DND-41 (cell line): Measurements from ENCODE around the gene CTNNA3.

Experiments
- EZH2 ChIP-seq: IDR thresholded peaks from 3 replicates; pipeline ENCODE4 v1.6.1; 2012; ENCODE audit warnings: borderline replicate concordance, low read depth, mild to moderate bottlenecking, moderate library complexity, low read length, inconsistent platforms; ENCODE audit not compliant: severe bottlenecking
- TF ChIP-seq, protein P1 (sequence below): IDR thresholded peaks from 2 replicates; pipeline ENCODE4 v1.5.1; 2012; ENCODE audit warnings: borderline replicate concordance, low read length, moderate library complexity, mild to moderate bottlenecking; ENCODE audit not compliant: poor library complexity, severe bottlenecking; ENCODE audit errors: extremely low read depth

DNA sequence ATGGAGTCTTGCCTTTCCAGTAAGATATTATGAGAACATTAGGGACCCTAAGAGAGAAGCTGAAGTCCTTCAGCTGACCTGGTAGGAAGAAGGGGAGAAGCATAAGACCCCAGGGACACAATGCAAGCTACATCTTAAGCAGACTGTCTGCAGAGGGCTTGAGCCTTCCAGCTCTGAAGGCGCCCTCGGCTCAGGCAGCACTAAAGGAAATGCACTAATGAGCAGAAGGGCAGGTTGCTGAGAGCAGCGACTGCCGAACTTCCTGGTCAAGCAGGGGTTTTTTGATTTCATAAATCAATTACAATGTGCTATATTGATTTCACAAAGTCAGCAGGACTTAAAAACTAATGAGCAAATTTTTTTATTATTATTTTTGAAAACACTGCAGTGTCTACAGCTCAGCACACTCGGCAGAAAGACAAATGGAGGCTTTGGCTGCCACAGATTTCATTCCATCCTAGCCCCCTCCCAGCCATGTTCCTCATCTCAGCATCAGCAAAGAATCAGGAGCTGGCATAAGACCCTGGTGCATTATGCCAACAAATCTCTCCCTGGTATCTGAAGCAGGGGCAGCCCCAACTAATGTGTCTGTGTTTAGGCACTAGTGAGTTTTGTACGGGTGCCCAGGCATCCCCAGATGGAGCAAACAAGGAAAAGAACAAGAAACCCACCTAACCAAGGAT, 713.1 kb downstream of the CTNNA3 start:
- TF ChIP-seq, protein P1, sequence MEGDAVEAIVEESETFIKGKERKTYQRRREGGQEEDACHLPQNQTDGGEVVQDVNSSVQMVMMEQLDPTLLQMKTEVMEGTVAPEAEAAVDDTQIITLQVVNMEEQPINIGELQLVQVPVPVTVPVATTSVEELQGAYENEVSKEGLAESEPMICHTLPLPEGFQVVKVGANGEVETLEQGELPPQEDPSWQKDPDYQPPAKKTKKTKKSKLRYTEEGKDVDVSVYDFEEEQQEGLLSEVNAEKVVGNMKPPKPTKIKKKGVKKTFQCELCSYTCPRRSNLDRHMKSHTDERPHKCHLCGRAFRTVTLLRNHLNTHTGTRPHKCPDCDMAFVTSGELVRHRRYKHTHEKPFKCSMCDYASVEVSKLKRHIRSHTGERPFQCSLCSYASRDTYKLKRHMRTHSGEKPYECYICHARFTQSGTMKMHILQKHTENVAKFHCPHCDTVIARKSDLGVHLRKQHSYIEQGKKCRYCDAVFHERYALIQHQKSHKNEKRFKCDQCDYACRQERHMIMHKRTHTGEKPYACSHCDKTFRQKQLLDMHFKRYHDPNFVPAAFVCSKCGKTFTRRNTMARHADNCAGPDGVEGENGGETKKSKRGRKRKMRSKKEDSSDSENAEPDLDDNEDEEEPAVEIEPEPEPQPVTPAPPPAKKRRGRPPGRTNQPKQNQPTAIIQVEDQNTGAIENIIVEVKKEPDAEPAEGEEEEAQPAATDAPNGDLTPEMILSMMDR: no peak
- TF ChIP-seq EZH2: no peak
